ENCODE measurements around the gene PAX7.

The PAX7 gene

GRCh38 chr1:18721776-18722175 is 91.1 kb downstream of the PAX7 start:
- H3K9me2 ChIP-seq (ENCODE audit: low read depth, low read length): no peaks in the 10 kb centered on the region
- no peak for TF ChIP-seq EZH2 (IDR thresholded peaks at IDR 0.05; ENCODE audit: borderline replicate concordance, low read length)
- H3K4me1 ChIP-seq (ENCODE audit: insufficient read depth, low read length, severe bottlenecking): no peaks in the 10 kb centered on the region
- peaks cover 5% of the 10 kb centered on the region; the same call in 1 of the 2 replicates for H3K27me3 ChIP-seq (ENCODE audit: insufficient read depth, low read length)
- no peak overlapping the region for H3K9ac ChIP-seq (ENCODE audit: low read length)
- no peak overlapping the region for H3K4me3 ChIP-seq (ENCODE audit: low read depth, low read length, poor library complexity, severe bottlenecking)
- no peak overlapping the region for H2AFZ ChIP-seq (ENCODE audit: low read length)
- no peaks in the 10 kb centered on the region for H4K20me1 ChIP-seq (ENCODE audit: insufficient read depth, low read length)
- H3K4me2 ChIP-seq (ENCODE audit: low read length): no peak overlapping the region
- H3K9me3 ChIP-seq (ENCODE audit: low read length): no peaks in the 10 kb centered on the region
- no peak overlapping the region for H3K27ac ChIP-seq (ENCODE audit: low read depth, low read length, poor library complexity, severe bottlenecking)
- no peaks in the 10 kb centered on the region for H3K79me2 ChIP-seq (ENCODE audit: insufficient read depth, low read length)
- no peaks in the 10 kb centered on the region for H3K36me3 ChIP-seq (ENCODE audit: insufficient read depth, low read length)
- no peaks in the 10 kb centered on the region for H3F3A ChIP-seq (ENCODE audit: insufficient read depth, low read length)

GRCh38 chr1:18722270-18722669 is 91.6 kb downstream of the PAX7 start:
- Histone ChIP-seq H3K4me1 (ENCODE audit: insufficient read depth, low read length, severe bottlenecking) (no peaks in the 10 kb centered on the region), H3K36me3 (ENCODE audit: insufficient read depth, low read length) (no peaks in the 10 kb centered on the region), H3K9me2 (ENCODE audit: low read depth, low read length) (no peaks in the 10 kb centered on the region), H3F3A (ENCODE audit: insufficient read depth, low read length) (no peaks in the 10 kb centered on the region), H3K79me2 (ENCODE audit: insufficient read depth, low read length) (no peaks in the 10 kb centered on the region), H3K27me3 (ENCODE audit: insufficient read depth, low read length) (peaks cover 5% of the 10 kb centered on the region; the same call in 1 of the 2 replicates), H3K27ac (ENCODE audit: low read depth, low read length, poor library complexity, severe bottlenecking) (no peak overlapping the region), H3K4me2 (ENCODE audit: low read length) (no peak overlapping the region), H3K4me3 (ENCODE audit: low read depth, low read length, poor library complexity, severe bottlenecking) (no peak overlapping the region), H4K20me1 (ENCODE audit: insufficient read depth, low read length) (no peaks in the 10 kb centered on the region), H3K9ac (ENCODE audit: low read length) (no peak overlapping the region), H3K9me3 (ENCODE audit: low read length) (no peaks in the 10 kb centered on the region), H2AFZ (ENCODE audit: low read length) (no peak overlapping the region)
- TF ChIP-seq CTCF (IDR thresholded peaks at IDR 0.05; ENCODE audit: low read length) (no peak), EZH2 (IDR thresholded peaks at IDR 0.05; ENCODE audit: borderline replicate concordance, low read length) (no peak)

DNA sequence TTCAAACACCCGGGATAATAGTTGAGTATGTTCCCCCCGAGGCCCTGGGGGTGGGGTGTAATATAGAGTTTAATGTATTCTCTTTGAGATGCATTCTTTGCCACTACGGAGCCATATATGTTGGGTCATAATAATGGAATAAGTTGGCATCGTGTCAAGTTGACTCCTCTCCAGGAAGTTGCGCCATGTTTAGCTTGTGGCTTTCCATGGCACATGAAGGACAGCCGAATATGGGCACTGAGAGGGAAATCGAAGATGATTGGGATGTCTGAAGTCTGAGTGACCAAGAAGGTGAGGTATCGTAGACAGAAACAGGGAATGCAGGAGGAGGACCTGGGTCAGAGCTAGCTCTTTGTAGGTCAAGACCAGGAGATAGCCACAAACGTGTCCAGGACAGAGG is 92.6 kb downstream of the PAX7 start:
- Histone ChIP-seq H3K27ac (ENCODE audit: low read depth, low read length, poor library complexity, severe bottlenecking) (no peak overlapping the region), H3K36me3 (ENCODE audit: insufficient read depth, low read length) (no peaks in the 10 kb centered on the region), H3K4me1 (ENCODE audit: insufficient read depth, low read length, severe bottlenecking) (no peaks in the 10 kb centered on the region), H4K20me1 (ENCODE audit: insufficient read depth, low read length) (no peaks in the 10 kb centered on the region), H3F3A (ENCODE audit: insufficient read depth, low read length) (no peaks in the 10 kb centered on the region), H3K9me3 (ENCODE audit: low read length) (no peaks in the 10 kb centered on the region), H3K9me2 (ENCODE audit: low read depth, low read length) (no peaks in the 10 kb centered on the region), H3K79me2 (ENCODE audit: insufficient read depth, low read length) (no peaks in the 10 kb centered on the region), H3K27me3 (ENCODE audit: insufficient read depth, low read length) (peaks cover 5% of the 10 kb centered on the region; the same call in 1 of the 2 replicates), H3K4me2 (ENCODE audit: low read length) (no peak overlapping the region), H2AFZ (ENCODE audit: low read length) (no peak overlapping the region), H3K4me3 (ENCODE audit: low read depth, low read length, poor library complexity, severe bottlenecking) (no peak overlapping the region), H3K9ac (ENCODE audit: low read length) (no peak overlapping the region)
- TF ChIP-seq EZH2 (IDR thresholded peaks at IDR 0.05; ENCODE audit: borderline replicate concordance, low read length): no peak
- no peak for TF ChIP-seq CTCF (IDR thresholded peaks at IDR 0.05; ENCODE audit: low read length)

- H4K20me1 ChIP-seq (ENCODE audit: insufficient read depth, low read length): no peaks in the 10 kb centered on the region
- no peak overlapping the region for H3K27ac ChIP-seq (ENCODE audit: low read depth, low read length, poor library complexity, severe bottlenecking)
- no peaks in the 10 kb centered on the region for H3K79me2 ChIP-seq (ENCODE audit: insufficient read depth, low read length)
- no peak overlapping the region for H3K4me2 ChIP-seq (ENCODE audit: low read length)
- H3F3A ChIP-seq (ENCODE audit: insufficient read depth, low read length): no peaks in the 10 kb centered on the region
- no peak overlapping the region for H2AFZ ChIP-seq (ENCODE audit: low read length)
- no peaks in the 10 kb centered on the region for H3K4me1 ChIP-seq (ENCODE audit: insufficient read depth, low read length, severe bottlenecking)
- H3K9ac ChIP-seq (ENCODE audit: low read length): no peak overlapping the region
- H3K9me3 ChIP-seq (ENCODE audit: low read length): no peaks in the 10 kb centered on the region
- TF ChIP-seq CTCF (IDR thresholded peaks at IDR 0.05; ENCODE audit: low read length): no peak
- no peak for TF ChIP-seq EZH2 (IDR thresholded peaks at IDR 0.05; ENCODE audit: borderline replicate concordance, low read length)
- no peaks in the 10 kb centered on the region for H3K9me2 ChIP-seq (ENCODE audit: low read depth, low read length)
- H3K27me3 ChIP-seq (ENCODE audit: insufficient read depth, low read length): peaks cover 5% of the 10 kb centered on the region; the same call in 1 of the 2 replicates
- H3K4me3 ChIP-seq (ENCODE audit: low read depth, low read length, poor library complexity, severe bottlenecking): no peak overlapping the region
- H3K36me3 ChIP-seq (ENCODE audit: insufficient read depth, low read length): no peaks in the 10 kb centered on the region
Measured at GRCh38 chr1:18723701-18724411, 93.2 kb downstream of the PAX7 start.
